Natural killer cell (primary cell): ENCODE measurements around the gene C16orf87. TPM values are rescaled to one million over a fixed set of nuclear protein-coding genes. Genes with fewer than 3 reads are reported as not detected.

Source experiments
- ATAC-seq, 3 donors: fragments of 150-1000 bp in 2 of 3; fragments of 200-7000 bp in 1 of 3; cut with Tn5 transposase; 1 replicate in 1 of 3; 2 replicates in 2 of 3; pipeline ENCODE4 v1.10.0; 2021; ENCODE audit warnings: mild to moderate bottlenecking in 2 of 3, moderate library complexity in 2 of 3
- DNase-seq, 2 donors: peaks; one replicate each; pipeline versions ENCODE4 v3.0.0 to v3.0.0-alpha.2; 2013 to 2021; ENCODE audit warnings: mixed read lengths in 1 of 2
- H3K27ac ChIP-seq: one replicate; pipeline ENCODE4 v1.5.1; 2013; ENCODE audit warnings: mild to moderate bottlenecking, low read length
- H3K27me3 ChIP-seq: one replicate; pipeline ENCODE4 v1.6.1; 2013; ENCODE audit warnings: low read length; ENCODE audit not compliant: control insufficient read depth, insufficient read depth
- H3K36me3 ChIP-seq: one replicate; pipeline ENCODE4 v1.6.1; 2013; ENCODE audit warnings: low read length; ENCODE audit not compliant: control insufficient read depth, insufficient read depth
- H3K4me1 ChIP-seq: one replicate; pipeline ENCODE4 v1.6.1; 2013; ENCODE audit warnings: low read length; ENCODE audit not compliant: control insufficient read depth, insufficient read depth
- H3K4me3 ChIP-seq: one replicate; pipeline ENCODE4 v1.5.1; 2013; ENCODE audit warnings: low read length
- H3K9me3 ChIP-seq: one replicate; pipeline ENCODE4 v1.6.1; 2013; ENCODE audit warnings: low read length; ENCODE audit not compliant: control insufficient read depth, insufficient read depth
- H3K27ac Mint-ChIP-seq, 2 donors: one replicate each; pipeline ENCODE4 v1.8.0; 2022; ENCODE audit warnings: mild to moderate bottlenecking in 2 of 2, mixed read lengths in 2 of 2, moderate library complexity in 1 of 2
- H3K27me3 Mint-ChIP-seq, 2 donors: one replicate each; pipeline ENCODE4 v1.8.0; 2022; ENCODE audit warnings: low read depth in 2 of 2, mixed read lengths in 2 of 2
- H3K36me3 Mint-ChIP-seq: one replicate; pipeline ENCODE4 v1.8.0; 2022; ENCODE audit warnings: mixed read lengths
- H3K4me1 Mint-ChIP-seq, 2 donors: one replicate each; pipeline ENCODE4 v1.8.0; 2022; ENCODE audit warnings: mixed read lengths in 2 of 2
- H3K4me3 Mint-ChIP-seq: one replicate; pipeline ENCODE4 v1.8.0; 2022; ENCODE audit warnings: mild to moderate bottlenecking, moderate library complexity, mixed read lengths
- H3K9me3 Mint-ChIP-seq, 2 donors: one replicate each; pipeline ENCODE4 v1.8.0; 2022; ENCODE audit warnings: mixed read lengths in 2 of 2
- WGBS: methylation state at CpG from one replicate; pipeline ENCODE4 v1.1.7; 2013; ENCODE audit warnings: missing lambda C conversion rate; ENCODE audit not compliant: insufficient coverage; 5-methylcytosine and 5-hydroxymethylcytosine counted together
- intact Hi-C: fragments of 100-400 bp; cut with micrococcal nuclease; formaldehyde crosslinking; loops from one replicate; pipeline ENCODE4 v1.14.2; 2022
- total RNA-seq, 4 donors: library from RNA; stranded (reverse); fragments of 120-200 nt in 1 of 4; gene quantifications; one replicate each; pipeline versions ENCODE4 v1.2.3 to v1.2.4, GENCODE V29; 2013 to 2022
- TF ChIP-seq, protein P1 (sequence below): fragments of 200-600 bp; IDR thresholded peaks from one replicate; pipeline ENCODE4 v1.8.0; 2022; ENCODE audit warnings: antibody characterized with exemption

C16orf87 gene
- total RNA-seq, 3 donors from 2014 or later (not counting 1 experiment from before 2014, with no cell fraction given), result 18.3 to 23.0 (median 18.8) TPM

DNA sequence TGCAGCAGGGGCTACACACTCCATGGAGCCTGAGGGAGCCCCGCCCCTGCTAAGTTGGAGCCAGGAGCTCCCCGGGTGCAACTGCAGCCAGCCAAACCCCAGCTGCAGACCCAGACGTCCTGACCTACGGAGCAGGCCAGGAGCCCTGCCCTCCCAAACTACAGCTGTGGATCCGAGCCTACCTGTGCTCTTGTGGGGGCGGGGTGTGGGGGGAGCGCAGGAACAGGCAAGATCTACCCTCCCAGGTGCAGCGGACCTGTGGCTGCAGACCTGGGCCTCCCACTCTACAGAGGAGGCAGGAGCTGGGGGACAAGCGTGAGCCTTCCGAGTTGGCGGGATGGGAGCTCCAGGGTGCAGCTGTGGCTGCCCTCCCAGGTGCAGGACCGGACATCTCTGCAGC lies 53.2 kb downstream of the C16orf87 start:
- no peak overlapping the region for H3K4me3 Mint-ChIP-seq
- peaks cover 0 to 6% of the 10 kb centered on the region in 2 donors for H3K27me3 Mint-ChIP-seq
- DNase-seq (no peak), ATAC-seq (no peak)
- Histone ChIP-seq H3K27ac (no peak overlapping the region), H3K4me1 (no peaks in the 10 kb centered on the region), H3K4me3 (no peak overlapping the region), H3K36me3 (no peaks in the 10 kb centered on the region), H3K9me3 (no peaks in the 10 kb centered on the region), H3K27me3 (no peaks in the 10 kb centered on the region)
- no peaks in the 10 kb centered on the region for H3K9me3 Mint-ChIP-seq
- 93% methylated on average over 12 of the region's 12 CpGs for WGBS
- intact Hi-C loops, result no loop called here
- TF ChIP-seq, protein P1, sequence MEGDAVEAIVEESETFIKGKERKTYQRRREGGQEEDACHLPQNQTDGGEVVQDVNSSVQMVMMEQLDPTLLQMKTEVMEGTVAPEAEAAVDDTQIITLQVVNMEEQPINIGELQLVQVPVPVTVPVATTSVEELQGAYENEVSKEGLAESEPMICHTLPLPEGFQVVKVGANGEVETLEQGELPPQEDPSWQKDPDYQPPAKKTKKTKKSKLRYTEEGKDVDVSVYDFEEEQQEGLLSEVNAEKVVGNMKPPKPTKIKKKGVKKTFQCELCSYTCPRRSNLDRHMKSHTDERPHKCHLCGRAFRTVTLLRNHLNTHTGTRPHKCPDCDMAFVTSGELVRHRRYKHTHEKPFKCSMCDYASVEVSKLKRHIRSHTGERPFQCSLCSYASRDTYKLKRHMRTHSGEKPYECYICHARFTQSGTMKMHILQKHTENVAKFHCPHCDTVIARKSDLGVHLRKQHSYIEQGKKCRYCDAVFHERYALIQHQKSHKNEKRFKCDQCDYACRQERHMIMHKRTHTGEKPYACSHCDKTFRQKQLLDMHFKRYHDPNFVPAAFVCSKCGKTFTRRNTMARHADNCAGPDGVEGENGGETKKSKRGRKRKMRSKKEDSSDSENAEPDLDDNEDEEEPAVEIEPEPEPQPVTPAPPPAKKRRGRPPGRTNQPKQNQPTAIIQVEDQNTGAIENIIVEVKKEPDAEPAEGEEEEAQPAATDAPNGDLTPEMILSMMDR, result no peak
- H3K4me1 Mint-ChIP-seq, result no peaks in the 10 kb centered on the region
- H3K27ac Mint-ChIP-seq, result no peak overlapping the region
- no peaks in the 10 kb centered on the region for H3K36me3 Mint-ChIP-seq

DNA sequence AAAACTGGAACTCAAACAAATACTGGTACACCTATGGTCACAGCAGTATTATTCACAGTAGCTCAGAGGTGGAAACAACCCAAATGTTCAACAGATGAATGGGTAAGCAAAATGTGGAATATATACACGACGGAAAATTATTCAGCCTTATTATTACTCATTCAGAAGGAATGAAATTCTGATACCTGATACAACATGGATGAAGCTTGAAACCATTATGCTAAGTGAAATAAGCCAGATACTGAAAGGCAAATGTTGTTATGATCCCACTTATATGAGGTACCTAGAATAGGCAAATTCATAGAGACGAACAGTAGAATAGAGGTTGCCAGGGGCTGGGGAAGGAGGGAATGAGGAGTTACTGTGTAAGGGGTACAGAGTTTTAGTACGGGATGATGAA lies 55.8 kb downstream of the C16orf87 start:
- 87% methylated on average over 2 of the region's 4 CpGs for WGBS

DNA sequence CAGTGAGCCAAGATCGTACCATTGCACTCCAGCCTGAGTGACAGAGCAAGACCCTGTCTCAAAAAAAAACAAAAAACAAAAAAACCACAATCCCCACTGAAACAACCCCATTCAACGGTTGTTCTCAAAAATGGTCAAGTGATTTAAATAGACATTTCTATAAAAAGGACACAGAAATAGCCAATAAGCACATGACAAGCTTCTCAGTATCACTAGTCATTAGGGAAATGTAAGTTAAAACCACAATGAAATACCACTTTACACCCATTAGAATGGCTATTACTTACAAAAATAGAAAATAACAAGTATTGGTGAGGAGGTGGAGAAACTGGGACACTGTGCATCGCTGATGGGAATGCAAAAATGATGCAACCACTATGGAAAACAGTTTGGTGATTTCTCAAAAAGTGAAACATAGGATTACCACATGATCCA lies 56.2 kb downstream of the C16orf87 start:
- Histone ChIP-seq H3K4me1 (no peaks in the 10 kb centered on the region), H3K27me3 (no peaks in the 10 kb centered on the region), H3K36me3 (no peaks in the 10 kb centered on the region), H3K4me3 (no peak overlapping the region), H3K27ac (no peak overlapping the region), H3K9me3 (no peaks in the 10 kb centered on the region)
- TF ChIP-seq, protein P1, result no peak
- Mint-ChIP-seq H3K9me3 (no peaks in the 10 kb centered on the region), H3K36me3 (no peaks in the 10 kb centered on the region), H3K4me1 (no peaks in the 10 kb centered on the region), H3K27ac (no peak overlapping the region), H3K4me3 (no peak overlapping the region), H3K27me3 (peaks cover 0 to 3% of the 10 kb centered on the region in 2 donors)
- intact Hi-C loops, result no loop called here
- WGBS, result 39% methylated on average over 2 of the region's 3 CpGs
- DNase-seq (no peak), ATAC-seq (no peak)

More for the DNA sequence above, 55.8 kb downstream of the C16orf87 start:
- no peaks in the 10 kb centered on the region for H3K9me3 Mint-ChIP-seq
- no peaks in the 10 kb centered on the region for H3K36me3 Mint-ChIP-seq
- DNase-seq (no peak), ATAC-seq (no peak)
- peaks cover 0 to 3% of the 10 kb centered on the region in 2 donors for H3K27me3 Mint-ChIP-seq
- intact Hi-C loops, result no loop called here
- TF ChIP-seq, protein P1, result no peak
- H3K9me3 ChIP-seq, result no peaks in the 10 kb centered on the region
- H3K36me3 ChIP-seq, result no peaks in the 10 kb centered on the region
- no peak overlapping the region for H3K27ac ChIP-seq
- no peak overlapping the region for H3K4me3 ChIP-seq
- no peaks in the 10 kb centered on the region for H3K4me1 Mint-ChIP-seq
- no peak overlapping the region for H3K4me3 Mint-ChIP-seq
- no peaks in the 10 kb centered on the region for H3K27me3 ChIP-seq
- H3K4me1 ChIP-seq, result no peaks in the 10 kb centered on the region
- no peak overlapping the region for H3K27ac Mint-ChIP-seq

DNA sequence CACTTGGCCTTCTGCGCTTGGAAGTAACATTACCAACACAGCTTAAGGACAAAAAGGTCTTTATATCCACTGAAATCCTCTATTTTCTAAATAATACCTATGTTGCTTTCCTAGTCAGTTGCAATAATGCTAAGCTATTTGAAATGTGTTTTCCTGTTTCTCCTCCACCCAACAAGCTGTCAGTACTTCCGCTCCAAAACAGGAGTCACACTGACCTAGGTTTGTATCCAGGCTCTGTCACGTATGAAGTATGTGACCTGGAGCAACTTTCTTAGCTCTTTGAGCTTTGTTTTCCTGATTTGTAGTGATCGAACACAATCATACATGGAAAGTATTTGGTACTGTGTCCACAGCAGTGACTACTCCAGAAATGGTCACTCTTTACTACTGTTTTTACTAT lies 58.5 kb downstream of the C16orf87 start:
- H3K27ac ChIP-seq, result no peak overlapping the region
- no peak for DNase-seq
- no peaks in the 10 kb centered on the region for H3K36me3 ChIP-seq
- no peaks in the 10 kb centered on the region for H3K9me3 Mint-ChIP-seq
- WGBS, result 88% methylated on average over 4 of the region's 4 CpGs
- no peak overlapping the region for H3K4me3 ChIP-seq
- intact Hi-C loops, result no loop called here
- ATAC-seq, result no peak
- no peak overlapping the region for H3K4me3 Mint-ChIP-seq
- TF ChIP-seq, protein P1, result no peak
- no peaks in the 10 kb centered on the region for H3K4me1 Mint-ChIP-seq
- H3K9me3 ChIP-seq, result no peaks in the 10 kb centered on the region
- no peaks in the 10 kb centered on the region for H3K4me1 ChIP-seq
- H3K27ac Mint-ChIP-seq, result no peak overlapping the region
- no peaks in the 10 kb centered on the region for H3K36me3 Mint-ChIP-seq
- peaks cover 0 to 3% of the 10 kb centered on the region in 2 donors for H3K27me3 Mint-ChIP-seq
- H3K27me3 ChIP-seq, result no peaks in the 10 kb centered on the region
